Measurements from ENCODE around the gene CNBD2. TPM values are rescaled to one million over a fixed set of nuclear protein-coding genes. Genes with fewer than 3 reads are reported as not detected.
"Not testable (repeated sequence)": the region's sequence is repeated elsewhere in the genome, so short reads cannot be mapped to it uniquely, and the experiment has no call there.

Gene CNBD2
- total RNA-seq, 4 donors from 2014 or later = 6.4 to 18.7 (median 8.6) TPM

- intact Hi-C loops (cut with DNase I; ENCODE audit: low total_unique reads) = no loop called here
- TF ChIP-seq POLR2A (IDR thresholded peaks at IDR 0.05) = no peak
- TF ChIP-seq, protein P1, sequence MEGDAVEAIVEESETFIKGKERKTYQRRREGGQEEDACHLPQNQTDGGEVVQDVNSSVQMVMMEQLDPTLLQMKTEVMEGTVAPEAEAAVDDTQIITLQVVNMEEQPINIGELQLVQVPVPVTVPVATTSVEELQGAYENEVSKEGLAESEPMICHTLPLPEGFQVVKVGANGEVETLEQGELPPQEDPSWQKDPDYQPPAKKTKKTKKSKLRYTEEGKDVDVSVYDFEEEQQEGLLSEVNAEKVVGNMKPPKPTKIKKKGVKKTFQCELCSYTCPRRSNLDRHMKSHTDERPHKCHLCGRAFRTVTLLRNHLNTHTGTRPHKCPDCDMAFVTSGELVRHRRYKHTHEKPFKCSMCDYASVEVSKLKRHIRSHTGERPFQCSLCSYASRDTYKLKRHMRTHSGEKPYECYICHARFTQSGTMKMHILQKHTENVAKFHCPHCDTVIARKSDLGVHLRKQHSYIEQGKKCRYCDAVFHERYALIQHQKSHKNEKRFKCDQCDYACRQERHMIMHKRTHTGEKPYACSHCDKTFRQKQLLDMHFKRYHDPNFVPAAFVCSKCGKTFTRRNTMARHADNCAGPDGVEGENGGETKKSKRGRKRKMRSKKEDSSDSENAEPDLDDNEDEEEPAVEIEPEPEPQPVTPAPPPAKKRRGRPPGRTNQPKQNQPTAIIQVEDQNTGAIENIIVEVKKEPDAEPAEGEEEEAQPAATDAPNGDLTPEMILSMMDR (IDR thresholded peaks at IDR 0.05 in 4 of 5, conservative IDR thresholded peaks at IDR 0.05 in 1 of 5) = no peak
- Histone ChIP-seq H3K4me3 (no peak overlapping the region), H3K27me3 (no peaks in the 10 kb centered on the region), H3K27ac (no peak overlapping the region), H3K36me3 (no peaks in the 10 kb centered on the region), H3K9me3 (no peaks in the 10 kb centered on the region), H3K4me1 (peaks cover 22 to 27% of the 10 kb centered on the region in 2 donors)
- ATAC-seq = no peak
- DNase-seq = no peak
- in situ Hi-C loops (cut with MboI; ENCODE audit: low sequenced_read_pairs in 4 of 4) = no loop called here
Measured at GRCh38 chr20:35956616-35957015, 11.8 kb upstream of the CNBD2 start.

- H3K4me3 ChIP-seq; H3K27me3 ChIP-seq; ATAC-seq; intact Hi-C loops (cut with DNase I; ENCODE audit: low total_unique reads); H3K27ac ChIP-seq; DNase-seq; in situ Hi-C loops (cut with MboI; ENCODE audit: low sequenced_read_pairs in 4 of 4); H3K36me3 ChIP-seq; H3K9me3 ChIP-seq: not testable (repeated sequence)
- H3K4me1 ChIP-seq = peaks cover 6 to 10% of the 10 kb centered on the region in 2 donors
Measured at GRCh38 chr20:35959291-35959690, 9.1 kb upstream of the CNBD2 start.

DNA sequence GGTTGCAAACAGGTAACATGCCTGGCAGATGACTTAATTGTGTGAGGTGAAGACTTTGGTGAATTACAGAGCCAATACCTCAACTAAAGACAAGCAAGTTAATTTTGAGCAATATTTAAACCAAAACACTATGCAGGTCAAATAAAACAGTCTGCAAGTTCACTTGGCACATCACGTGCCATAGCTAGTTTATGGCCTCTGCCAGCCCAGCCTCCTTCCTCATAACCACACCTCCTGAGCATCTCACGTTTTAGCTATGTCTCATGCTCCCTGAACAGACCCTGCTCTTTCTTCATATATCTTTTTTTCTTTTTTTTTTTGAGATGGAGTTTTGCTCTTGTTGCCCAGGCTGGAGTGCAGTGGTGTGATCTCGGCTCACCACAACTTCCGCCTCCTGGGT lies 4.5 kb upstream of the CNBD2 start:
- Histone ChIP-seq H3K27ac (no peak overlapping the region), H3K27me3 (no peaks in the 10 kb centered on the region), H3K4me1 (no peaks in the 10 kb centered on the region), H3K4me3 (no peak overlapping the region), H3K9me3 (no peaks in the 10 kb centered on the region), H3K36me3 (no peaks in the 10 kb centered on the region)
- in situ Hi-C loops (cut with MboI; ENCODE audit: low sequenced_read_pairs in 4 of 4) (no loop called here), intact Hi-C loops (cut with DNase I; ENCODE audit: low total_unique reads) (no loop called here)
- ATAC-seq (no peak), DNase-seq (no peak)
- TF ChIP-seq, protein P1 (IDR thresholded peaks at IDR 0.05 in 4 of 5, conservative IDR thresholded peaks at IDR 0.05 in 1 of 5) = no peak
- TF ChIP-seq POLR2A (IDR thresholded peaks at IDR 0.05) = no peak

DNA sequence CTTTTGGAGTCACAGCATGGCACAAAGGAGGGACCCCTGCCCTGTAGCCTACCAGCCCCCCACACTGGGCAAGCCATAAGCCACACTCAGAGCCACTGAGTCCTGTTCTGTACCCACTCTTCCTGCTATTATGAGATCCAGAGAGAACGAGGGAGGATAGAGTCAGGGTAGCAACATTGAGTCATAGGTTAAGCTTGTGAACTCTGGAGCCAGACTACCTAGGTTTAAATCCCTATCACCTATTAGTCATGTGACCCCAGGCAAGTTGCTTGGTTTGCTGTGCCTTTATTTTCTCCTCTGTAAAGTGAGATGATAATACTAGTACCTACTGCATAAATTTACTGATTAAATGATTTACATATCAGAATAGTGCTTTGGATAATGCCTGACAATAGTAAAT lies 540 bp downstream of the CNBD2 start:
- H3K4me3 ChIP-seq = no peak overlapping the region

DNA sequence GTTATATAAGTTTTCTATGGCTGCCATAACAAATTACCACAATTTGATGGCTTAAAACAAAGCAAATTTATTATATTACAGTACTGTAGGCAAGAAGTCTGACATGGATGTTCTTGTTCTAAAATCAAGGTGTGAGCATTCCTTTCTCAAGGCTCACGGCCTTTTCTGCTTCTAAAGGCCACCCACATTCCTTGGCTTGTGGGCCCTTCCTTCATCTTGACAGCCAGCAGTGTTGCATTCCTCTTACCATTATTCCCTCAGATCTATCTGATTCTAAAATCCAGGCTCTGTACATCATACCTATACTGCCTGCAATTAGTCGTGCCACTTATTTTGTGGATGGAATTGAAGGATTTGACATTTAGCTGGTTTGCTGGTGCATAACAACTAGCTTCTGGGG lies 3.6 kb downstream of the CNBD2 start:
- TF ChIP-seq POLR2A (IDR thresholded peaks at IDR 0.05) = no peak
- intact Hi-C loops (cut with DNase I; ENCODE audit: low total_unique reads) = no loop called here
- no peaks in the 10 kb centered on the region for H3K9me3 ChIP-seq
- DNase-seq (no peak), ATAC-seq (no peak)
- H3K36me3 ChIP-seq = no peaks in the 10 kb centered on the region
- H3K4me3 ChIP-seq = no peak overlapping the region
- H3K4me1 ChIP-seq = no peaks in the 10 kb centered on the region
- no peak overlapping the region for H3K27ac ChIP-seq
- H3K27me3 ChIP-seq = no peaks in the 10 kb centered on the region
- in situ Hi-C loops (cut with MboI; ENCODE audit: low sequenced_read_pairs in 4 of 4) = no loop called here

More for the DNA sequence above, 540 bp downstream of the CNBD2 start:
- H3K9me3 ChIP-seq = no peaks in the 10 kb centered on the region
- DNase-seq (no peak), ATAC-seq (no peak)
- no peaks in the 10 kb centered on the region for H3K36me3 ChIP-seq
- H3K27ac ChIP-seq = no peak overlapping the region
- in situ Hi-C loops (cut with MboI; ENCODE audit: low sequenced_read_pairs in 4 of 4) = no loop called here
- no peaks in the 10 kb centered on the region for H3K4me1 ChIP-seq
- intact Hi-C loops (cut with DNase I; ENCODE audit: low total_unique reads) = no loop called here
- H3K27me3 ChIP-seq = no peaks in the 10 kb centered on the region
- TF ChIP-seq, protein P1 (IDR thresholded peaks at IDR 0.05 in 4 of 5, conservative IDR thresholded peaks at IDR 0.05 in 1 of 5) = no peak
- no peak for TF ChIP-seq POLR2A (IDR thresholded peaks at IDR 0.05)

- in situ Hi-C loops (cut with MboI; ENCODE audit: low sequenced_read_pairs in 4 of 4) (no loop called here), intact Hi-C loops (cut with DNase I; ENCODE audit: low total_unique reads) (no loop called here)
- Histone ChIP-seq H3K4me3 (no peak overlapping the region), H3K36me3 (no peaks in the 10 kb centered on the region), H3K27ac (no peak overlapping the region), H3K4me1 (no peaks in the 10 kb centered on the region), H3K27me3 (no peaks in the 10 kb centered on the region), H3K9me3 (no peaks in the 10 kb centered on the region)
- TF ChIP-seq, protein P1 (IDR thresholded peaks at IDR 0.05 in 4 of 5, conservative IDR thresholded peaks at IDR 0.05 in 1 of 5) = no peak
- no peak for TF ChIP-seq POLR2A (IDR thresholded peaks at IDR 0.05)
- ATAC-seq (no peak), DNase-seq (no peak)
Measured at GRCh38 chr20:35972462-35972861, 4.1 kb downstream of the CNBD2 start.

All from gastrocnemius medialis (tissue), 4 donors.